NCI-H146 treated with DMSO at 0.1 percent for 48 hours (cell line): ENCODE measurements around the gene MRM2.
A peak's percentile ranks its signal among the peaks of the same experiment; 100 is the strongest.
"Not testable (repeated sequence)": the region's sequence is repeated elsewhere in the genome, so short reads cannot be mapped to it uniquely, and the experiment has no call there.

ENCODE experiments used
- DNase-seq: peaks from one replicate; lab custom pipeline; 2025; ENCODE audit not compliant: unreplicated experiment; lab: John Stamatoyannopoulos, UW

Gene MRM2

GRCh38 chr7:2269089-2269990, 27.3 kb upstream of the MRM2 start:
- DNase-seq: not testable (repeated sequence)

GRCh38 chr7:2266911-2267310, 24.9 kb upstream of the MRM2 start:
- no peak for DNase-seq

GRCh38 chr7:2264158-2264557, 22.2 kb upstream of the MRM2 start:
- DNase-seq: no peak

GRCh38 chr7:2263176-2263575, 21.2 kb upstream of the MRM2 start:
- no peak for DNase-seq

GRCh38 chr7:2261611-2262010, 19.6 kb upstream of the MRM2 start:
- DNase-seq: no peak

GRCh38 chr7:2260820-2261219, 18.8 kb upstream of the MRM2 start:
- DNase-seq: peak; percentile 11

- DNase-seq: no peak
Observed at GRCh38 chr7:2259480-2259879, 17.5 kb upstream of the MRM2 start.

- DNase-seq: no peak
Observed at GRCh38 chr7:2258661-2259365, 16.8 kb upstream of the MRM2 start.

GRCh38 chr7:2257651-2258050, 15.6 kb upstream of the MRM2 start:
- DNase-seq: no peak

- DNase-seq: no peak
Observed at GRCh38 chr7:2257046-2257551, 15.1 kb upstream of the MRM2 start.

- DNase-seq: no peak
Observed at GRCh38 chr7:2256306-2257045, 14.5 kb upstream of the MRM2 start.

- DNase-seq: no peak
Observed at GRCh38 chr7:2255145-2256139, 13.4 kb upstream of the MRM2 start.

GRCh38 chr7:2254429-2255144, 12.6 kb upstream of the MRM2 start:
- DNase-seq: no peak

- no peak for DNase-seq
Observed at GRCh38 chr7:2253525-2254244, 11.7 kb upstream of the MRM2 start.

GRCh38 chr7:2253021-2253420, 11.0 kb upstream of the MRM2 start:
- no peak for DNase-seq

- DNase-seq: no peak
Observed at GRCh38 chr7:2251841-2252771, 10.1 kb upstream of the MRM2 start.

GRCh38 chr7:2251381-2251780, 9.4 kb upstream of the MRM2 start:
- DNase-seq: no peak
